GM12873 (cell line): ENCODE measurements around the gene SEC16A.

Experiments
- CTCF ChIP-seq: IDR thresholded peaks from 2 replicates; pipeline ENCODE4 v1.5.1; 2012; ENCODE audit warnings: low read depth, mild to moderate bottlenecking, moderate library complexity, low read length, control low read depth; ENCODE audit not compliant: insufficient read depth; ENCODE audit errors: missing control alignments

Gene SEC16A

GRCh38 chr9:136395345-136396218 is 87.3 kb downstream of the SEC16A start:
- TF ChIP-seq CTCF, result no peak

- no peak for TF ChIP-seq CTCF
Measured at GRCh38 chr9:136395020-136395340, 87.9 kb downstream of the SEC16A start.

GRCh38 chr9:136394312-136395019 is 88.4 kb downstream of the SEC16A start:
- no peak for TF ChIP-seq CTCF

- no peak for TF ChIP-seq CTCF
Measured at GRCh38 chr9:136393531-136393930, 89.3 kb downstream of the SEC16A start.

GRCh38 chr9:136392538-136393449 is 90.0 kb downstream of the SEC16A start:
- TF ChIP-seq CTCF, result no peak

GRCh38 chr9:136391737-136392537 is 90.9 kb downstream of the SEC16A start:
- no peak for TF ChIP-seq CTCF
